PC-9 (cell line): ENCODE measurements around the gene GALNT16. TPM values are rescaled to one million over a fixed set of nuclear protein-coding genes. Genes with fewer than 3 reads are reported as not detected.

ENCODE experiments used
- BruUV-seq: library from RNA; stranded (reverse); fragments of 400-500 nt; replicated peaks from 2 replicates; lab custom pipeline; 2021; lab: Mats Ljungman, UMichigan
- CTCF ChIA-PET: fragments of 300-600 bp; sonication (Branson Sonifier 250); formaldehyde crosslinking; loops from one replicate; lab custom pipeline; 2022; ENCODE audit warnings: antibody characterized with exemption; lab: Charles Lee
- POLR2A ChIA-PET: fragments of 300-600 bp; sonication (Branson Sonifier 250); formaldehyde crosslinking; loops from one replicate; lab custom pipeline; 2022; ENCODE audit warnings: antibody characterized with exemption; ENCODE audit not compliant: unreplicated experiment; lab: Charles Lee
- DNase-seq, 2 experiments: peaks; one replicate each; pipeline versions ENCODE4 v3.0.0 to v3.0.0-alpha.2; 2015 to 2022; ENCODE audit warnings: mixed read lengths in 1 of 2
- H2AFZ ChIP-seq: fragments of 200-600 bp; sonication (generic); 2 replicates; pipeline ENCODE4 v1.8.1; 2017; ENCODE audit warnings: antibody characterized with exemption
- H3F3A ChIP-seq: fragments of 200-600 bp; sonication (generic); 2 replicates; pipeline ENCODE4 v1.8.1; 2017; ENCODE audit warnings: antibody characterized with exemption, mild to moderate bottlenecking, low read depth; ENCODE audit not compliant: insufficient read depth
- H3K27ac ChIP-seq: fragments of 200-600 bp; sonication (generic); 2 replicates; pipeline ENCODE4 v1.6.1; 2016; ENCODE audit warnings: mixed run types
- H3K27me3 ChIP-seq: fragments of 200-600 bp; sonication (generic); 2 replicates; pipeline ENCODE4 v1.6.1; 2016; ENCODE audit warnings: low read depth, mixed run types; ENCODE audit not compliant: insufficient read depth
- H3K36me3 ChIP-seq: fragments of 200-600 bp; sonication (generic); 2 replicates; pipeline ENCODE4 v1.6.1; 2016; ENCODE audit warnings: low read depth, mixed run types
- H3K4me1 ChIP-seq: fragments of 200-600 bp; sonication (generic); replicated peaks from 2 replicates; pipeline ENCODE4 v1.6.1; 2016; ENCODE audit warnings: mixed run types; ENCODE audit not compliant: insufficient read depth
- H3K4me2 ChIP-seq: fragments of 200-600 bp; sonication (generic); 2 replicates; pipeline ENCODE4 v1.6.1; 2017; ENCODE audit warnings: mixed run types
- H3K4me3 ChIP-seq: fragments of 200-600 bp; sonication (generic); 2 replicates; pipeline ENCODE4 v1.6.1; 2016; ENCODE audit warnings: mixed run types
- H3K79me2 ChIP-seq: fragments of 200-600 bp; sonication (generic); 2 replicates; pipeline ENCODE4 v1.6.1; 2017; ENCODE audit warnings: low read depth, mixed run types
- H3K9me2 ChIP-seq: fragments of 200-600 bp; sonication (generic); 2 replicates; pipeline ENCODE4 v1.8.1; 2017; ENCODE audit warnings: mild to moderate bottlenecking; ENCODE audit not compliant: insufficient read depth
- H3K9me3 ChIP-seq: fragments of 200-600 bp; sonication (generic); 2 replicates; pipeline ENCODE4 v1.8.1; 2016; ENCODE audit warnings: low read depth; ENCODE audit not compliant: insufficient read depth
- H4K20me1 ChIP-seq: fragments of 200-600 bp; sonication (generic); 2 replicates; pipeline ENCODE4 v1.8.1; 2017; ENCODE audit not compliant: insufficient read depth
- EZH2 ChIP-seq: fragments of 200-600 bp; sonication (generic); IDR thresholded peaks from 2 replicates; pipeline ENCODE4 v1.8.0; 2017; ENCODE audit warnings: antibody characterized with exemption, low read depth
- intact Hi-C: fragments of 100-400 bp; cut with micrococcal nuclease; formaldehyde crosslinking; loops from one replicate; pipeline ENCODE4 v1.10.0; 2022; ENCODE audit not compliant: unreplicated experiment
- total RNA-seq: library from RNA; stranded (reverse); gene quantifications from 2 replicates; pipeline ENCODE4 v1.2.3, GENCODE V29; 2021
- TF ChIP-seq, protein P1 (sequence below): fragments of 200-600 bp; sonication (generic); conservative IDR thresholded peaks from 2 replicates; pipeline ENCODE4 v1.6.1; 2017; ENCODE audit warnings: mixed run types, antibody characterized with exemption, mild to moderate bottlenecking, moderate library complexity

Gene GALNT16
- total RNA-seq, 1 experiment from 2014 or later = 22.8 TPM

DNA sequence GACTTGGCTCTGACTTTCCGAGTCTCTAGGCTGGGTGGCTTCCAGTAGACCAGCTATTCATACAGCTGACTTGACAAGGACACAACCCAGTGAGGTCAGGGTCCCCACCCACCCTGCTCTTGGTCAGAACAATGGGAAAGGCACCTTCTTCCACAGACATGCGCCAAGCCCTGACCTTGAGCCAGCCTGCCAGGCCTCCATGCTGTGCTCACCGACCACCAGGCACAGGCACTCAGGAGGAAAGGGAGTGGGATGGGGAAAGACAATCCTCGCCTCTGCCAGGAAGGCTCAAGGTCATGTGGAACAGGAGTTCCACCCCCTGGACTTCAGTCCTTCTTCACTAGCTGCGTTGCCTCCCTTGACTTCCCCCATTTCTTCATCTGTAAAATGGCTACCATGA, 31.4 kb downstream of the GALNT16 start:
- no peak for TF ChIP-seq EZH2
- TF ChIP-seq, protein P1, sequence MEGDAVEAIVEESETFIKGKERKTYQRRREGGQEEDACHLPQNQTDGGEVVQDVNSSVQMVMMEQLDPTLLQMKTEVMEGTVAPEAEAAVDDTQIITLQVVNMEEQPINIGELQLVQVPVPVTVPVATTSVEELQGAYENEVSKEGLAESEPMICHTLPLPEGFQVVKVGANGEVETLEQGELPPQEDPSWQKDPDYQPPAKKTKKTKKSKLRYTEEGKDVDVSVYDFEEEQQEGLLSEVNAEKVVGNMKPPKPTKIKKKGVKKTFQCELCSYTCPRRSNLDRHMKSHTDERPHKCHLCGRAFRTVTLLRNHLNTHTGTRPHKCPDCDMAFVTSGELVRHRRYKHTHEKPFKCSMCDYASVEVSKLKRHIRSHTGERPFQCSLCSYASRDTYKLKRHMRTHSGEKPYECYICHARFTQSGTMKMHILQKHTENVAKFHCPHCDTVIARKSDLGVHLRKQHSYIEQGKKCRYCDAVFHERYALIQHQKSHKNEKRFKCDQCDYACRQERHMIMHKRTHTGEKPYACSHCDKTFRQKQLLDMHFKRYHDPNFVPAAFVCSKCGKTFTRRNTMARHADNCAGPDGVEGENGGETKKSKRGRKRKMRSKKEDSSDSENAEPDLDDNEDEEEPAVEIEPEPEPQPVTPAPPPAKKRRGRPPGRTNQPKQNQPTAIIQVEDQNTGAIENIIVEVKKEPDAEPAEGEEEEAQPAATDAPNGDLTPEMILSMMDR = no peak
- no peak overlapping the region for H3K27ac ChIP-seq
- CTCF ChIA-PET = no interaction called here
- no TSS peak for BruUV-seq
- H3K9me3 ChIP-seq = no peaks in the 10 kb centered on the region
- H3K9me2 ChIP-seq = no peaks in the 10 kb centered on the region
- H3K4me1 ChIP-seq = no peaks in the 10 kb centered on the region
- peak in 1 of 2 experiments; percentile 1 for DNase-seq
- H3K27me3 ChIP-seq = 0 out of 2 replicates have a peak, but pooled peaks cover 9% of the 10 kb centered on the region
- intact Hi-C loops = no loop called here
- no peak overlapping the region for H3K4me3 ChIP-seq
- no peaks in the 10 kb centered on the region for H4K20me1 ChIP-seq
- POLR2A ChIA-PET = no interaction called here
- H2AFZ ChIP-seq = no peak overlapping the region
- H3F3A ChIP-seq = no peaks in the 10 kb centered on the region
- H3K79me2 ChIP-seq = no peaks in the 10 kb centered on the region
- no peak overlapping the region for H3K4me2 ChIP-seq
- no peaks in the 10 kb centered on the region for H3K36me3 ChIP-seq

DNA sequence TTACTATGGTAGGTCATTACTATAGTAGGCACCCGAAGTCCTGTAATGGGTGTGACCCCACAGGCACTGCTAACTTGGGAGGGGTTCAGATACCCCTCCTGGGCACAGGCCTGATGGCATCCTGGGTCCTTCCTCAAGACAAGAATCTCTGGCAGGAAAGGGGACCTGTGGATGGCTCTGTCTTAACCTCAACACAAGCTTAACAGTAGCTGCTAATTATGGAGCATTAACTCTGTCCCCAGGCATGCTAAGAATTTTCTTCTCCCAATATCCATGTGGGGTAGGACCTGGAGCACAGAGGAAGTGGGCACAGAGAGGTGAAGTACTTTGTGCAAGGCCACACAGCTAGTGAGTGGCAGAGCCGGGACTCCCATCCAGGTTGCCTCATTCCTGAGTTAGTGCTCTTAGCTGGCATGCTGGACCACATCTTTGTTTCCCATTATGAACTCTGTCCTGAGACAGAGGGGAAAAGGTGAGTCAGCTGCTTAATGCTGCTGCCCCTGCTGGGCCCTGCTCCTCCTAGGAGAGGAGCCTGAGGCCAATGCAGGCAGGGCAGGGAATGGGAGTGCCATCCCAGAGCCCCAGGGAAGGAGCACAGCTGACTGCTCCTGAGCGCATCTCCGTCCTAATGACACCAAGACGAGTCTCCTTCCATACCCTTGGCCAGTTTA, 32.1 kb downstream of the GALNT16 start:
- intact Hi-C loops = no loop called here
- H2AFZ ChIP-seq = no peak overlapping the region
- no peaks in the 10 kb centered on the region for H4K20me1 ChIP-seq
- H3K27me3 ChIP-seq = 0 out of 2 replicates have a peak, but pooled peaks cover 9% of the 10 kb centered on the region
- H3K9me3 ChIP-seq = no peaks in the 10 kb centered on the region
- H3K4me2 ChIP-seq = no peak overlapping the region
- H3K79me2 ChIP-seq = no peaks in the 10 kb centered on the region
- H3K27ac ChIP-seq = no peak overlapping the region
- H3K36me3 ChIP-seq = no peaks in the 10 kb centered on the region
- BruUV-seq = no TSS peak
- peak in 1 of 2 experiments; percentile 34 for DNase-seq
- no peaks in the 10 kb centered on the region for H3K4me1 ChIP-seq
- ChIA-PET CTCF (no interaction called here), POLR2A (no interaction called here)
- no peaks in the 10 kb centered on the region for H3F3A ChIP-seq
- no peaks in the 10 kb centered on the region for H3K9me2 ChIP-seq
- TF ChIP-seq, protein P1 = no peak
- TF ChIP-seq EZH2 = no peak
- H3K4me3 ChIP-seq = no peak overlapping the region

DNA sequence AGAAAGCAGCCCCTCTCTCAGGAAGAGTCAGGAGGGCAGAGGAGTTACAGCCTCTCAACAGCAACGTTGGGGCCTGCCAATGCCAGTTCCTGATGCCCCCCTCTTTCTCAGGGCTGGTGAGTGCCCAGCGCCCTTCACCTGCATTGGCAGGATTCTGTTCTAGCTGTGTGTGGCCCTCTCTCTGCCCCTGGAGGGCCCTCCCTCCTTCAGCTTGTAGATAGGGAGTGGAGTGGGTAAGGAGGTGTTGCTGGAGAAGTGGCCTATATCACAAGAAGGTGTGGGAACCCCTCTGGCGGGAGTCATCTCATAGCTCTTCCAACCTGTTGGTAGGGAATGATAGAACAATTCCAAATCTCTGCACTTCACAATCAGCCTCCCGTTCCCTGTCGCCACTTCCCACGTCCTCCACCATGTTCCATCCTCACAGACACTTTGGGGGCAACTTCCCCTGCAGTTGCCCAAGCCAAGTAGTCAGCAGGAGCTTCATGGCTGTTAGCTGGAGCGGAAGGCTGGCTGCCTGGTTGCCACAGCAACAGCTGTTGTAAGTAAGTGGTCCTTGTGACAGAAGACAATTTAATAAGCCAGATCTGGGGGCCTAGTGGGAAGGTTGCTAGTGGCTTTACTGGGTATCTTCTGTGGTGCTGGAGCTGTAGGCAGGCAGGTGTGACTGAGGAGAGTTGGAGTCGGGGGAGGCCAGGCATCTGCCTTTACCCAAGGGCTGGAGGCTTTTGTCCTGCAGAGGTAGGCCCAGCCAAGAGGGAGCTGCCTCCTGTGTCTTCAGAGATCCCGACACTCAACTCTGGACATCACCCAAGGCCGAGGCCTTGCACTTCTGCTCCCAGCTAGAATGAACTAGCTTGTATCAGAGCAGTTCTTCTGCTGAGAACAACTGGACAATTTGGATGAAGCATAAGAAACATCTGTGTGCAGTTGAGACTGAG, 38.4 kb downstream of the GALNT16 start:
- Histone ChIP-seq H3K27me3 (peaks cover 22% of the 10 kb centered on the region), H3K9me3 (no peaks in the 10 kb centered on the region), H3K4me3 (no peak overlapping the region), H3K79me2 (no peaks in the 10 kb centered on the region), H2AFZ (no peak overlapping the region), H3K4me2 (no peak overlapping the region), H3K36me3 (no peaks in the 10 kb centered on the region), H4K20me1 (no peaks in the 10 kb centered on the region), H3K27ac (no peak overlapping the region), H3K4me1 (no peaks in the 10 kb centered on the region), H3F3A (no peaks in the 10 kb centered on the region), H3K9me2 (no peaks in the 10 kb centered on the region)
- CTCF ChIA-PET = no interaction called here
- DNase-seq = peak in 1 of 2 experiments; percentile 21
- no TSS peak for BruUV-seq
- TF ChIP-seq, protein P1 = no peak
- no peak for TF ChIP-seq EZH2
- POLR2A ChIA-PET = no interaction called here
- intact Hi-C loops = no loop called here
